ENCODE measurements around the gene KCNK10. TPM values are rescaled to one million over a fixed set of nuclear protein-coding genes. Genes with fewer than 3 reads are reported as not detected.

Gene KCNK10
- polyA plus RNA-seq, 3 donors = 0.18 to 0.50 (median 0.28) TPM

GRCh38 chr14:88321692-88322503 lies 1.2 kb downstream of the KCNK10 start:
- no peak for DNase-seq

- no peak for DNase-seq
These were observed 4.7 kb downstream of the KCNK10 start for GRCh38 chr14:88318406-88318805.

DNA sequence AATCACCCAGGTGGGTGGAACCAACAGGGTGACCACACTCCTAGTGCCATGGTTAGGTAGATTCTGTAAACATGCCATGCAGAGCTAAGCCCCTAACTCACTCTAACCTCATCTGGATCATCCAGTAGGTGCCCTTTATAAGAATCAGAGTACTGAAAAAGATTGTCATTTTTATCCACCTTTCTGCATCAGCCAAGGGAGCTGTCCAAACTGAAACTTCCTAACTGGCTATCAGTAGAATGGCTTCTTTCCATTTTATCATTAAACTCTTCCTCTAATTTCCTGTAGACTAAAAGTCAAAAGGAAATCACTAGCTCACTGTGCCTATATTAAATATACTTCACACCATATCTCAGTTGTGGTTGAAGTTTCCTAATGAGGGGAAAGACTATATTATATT lies 6.5 kb downstream of the KCNK10 start:
- no peak for DNase-seq

DNA sequence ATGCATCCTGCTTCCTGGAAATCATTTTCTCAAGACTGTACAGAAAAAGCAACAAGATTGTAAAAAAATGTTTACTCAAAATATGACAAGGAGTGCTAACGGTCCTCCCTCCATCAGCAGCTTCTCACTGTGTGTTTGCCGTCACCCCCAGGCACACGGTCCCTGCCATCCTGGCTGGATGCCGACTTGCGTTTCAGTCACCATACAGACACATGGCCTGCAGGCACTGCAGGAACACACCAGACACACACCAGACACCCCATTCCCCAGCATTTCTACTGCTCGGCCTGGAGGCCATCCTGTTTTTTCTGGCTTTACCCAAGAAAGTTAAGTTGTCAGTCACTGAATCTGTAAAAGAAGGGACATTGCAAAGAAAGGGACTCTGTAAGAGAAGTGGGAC lies 10.8 kb downstream of the KCNK10 start:
- no peak for DNase-seq

GRCh38 chr14:88311780-88312179 lies 11.3 kb downstream of the KCNK10 start:
- no peak for DNase-seq

GRCh38 chr14:88310449-88310848 lies 12.6 kb downstream of the KCNK10 start:
- no peak for DNase-seq

GRCh38 chr14:88310021-88310420 lies 13.0 kb downstream of the KCNK10 start:
- no peak for DNase-seq

DNA sequence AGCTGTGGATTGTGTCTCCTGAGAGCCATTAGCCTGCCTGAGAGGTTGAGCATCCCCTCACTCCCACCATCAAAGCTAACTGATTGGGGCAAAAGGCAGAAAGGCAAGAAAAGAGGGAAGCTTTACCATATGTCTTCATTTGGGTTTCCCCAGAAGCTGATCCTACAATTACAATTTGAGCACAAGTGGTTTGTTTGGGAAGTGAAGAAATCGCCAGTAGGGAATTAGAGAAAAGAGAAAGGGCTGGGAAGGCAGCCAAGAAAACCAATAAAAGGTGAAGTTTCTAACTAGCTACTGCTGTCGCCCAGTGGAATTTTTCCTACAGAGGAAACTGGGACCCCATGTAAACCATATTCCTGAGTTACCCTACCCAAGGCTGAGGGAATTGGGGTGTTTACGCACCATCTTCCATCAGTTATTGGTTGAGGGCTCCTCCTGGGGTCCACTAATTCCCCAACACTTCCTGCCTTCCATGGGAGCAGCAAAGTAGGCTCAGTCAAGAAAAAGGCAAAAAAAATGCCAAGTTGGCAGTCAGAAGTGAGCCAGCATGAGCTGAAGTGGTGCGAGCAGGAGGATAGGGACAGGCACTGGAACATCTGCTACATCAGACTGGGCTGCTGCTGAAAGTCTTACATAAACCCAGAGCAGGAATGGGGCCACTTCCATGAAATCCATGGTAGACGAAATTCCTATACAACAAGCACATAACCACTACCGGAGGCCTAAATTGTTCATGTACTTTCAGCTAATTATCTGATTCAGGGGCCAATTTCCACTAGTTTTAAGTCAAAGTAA lies 17.3 kb downstream of the KCNK10 start:
- DNase-seq = no peak

- no peak for DNase-seq
These were observed 20.0 kb downstream of the KCNK10 start for GRCh38 chr14:88303041-88303440.

GRCh38 chr14:88301381-88301780 lies 21.7 kb downstream of the KCNK10 start:
- DNase-seq = no peak

- no peak for DNase-seq
These were observed 22.3 kb downstream of the KCNK10 start for GRCh38 chr14:88300817-88301216.

GRCh38 chr14:88299865-88300530 lies 23.1 kb downstream of the KCNK10 start:
- DNase-seq = no peak

DNA sequence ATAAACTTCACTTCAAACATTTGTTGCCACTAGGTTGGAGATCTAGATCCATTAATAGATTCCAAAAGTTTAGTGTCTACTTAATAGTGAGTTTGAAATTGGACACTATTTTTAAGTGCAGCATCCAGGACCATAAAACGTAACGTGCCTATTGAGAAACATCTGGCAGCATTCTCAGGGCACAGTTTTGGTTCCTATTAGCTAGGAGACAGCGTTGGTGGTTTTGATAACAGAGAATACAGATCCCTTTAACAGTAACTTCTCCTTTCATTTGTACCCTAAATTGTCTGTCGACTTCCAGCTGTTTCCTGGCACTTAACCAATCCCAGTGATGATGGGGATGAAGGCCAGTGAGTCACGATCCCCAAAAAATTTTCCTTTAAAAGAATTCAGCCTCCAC lies 25.8 kb downstream of the KCNK10 start:
- DNase-seq = no peak

DNA sequence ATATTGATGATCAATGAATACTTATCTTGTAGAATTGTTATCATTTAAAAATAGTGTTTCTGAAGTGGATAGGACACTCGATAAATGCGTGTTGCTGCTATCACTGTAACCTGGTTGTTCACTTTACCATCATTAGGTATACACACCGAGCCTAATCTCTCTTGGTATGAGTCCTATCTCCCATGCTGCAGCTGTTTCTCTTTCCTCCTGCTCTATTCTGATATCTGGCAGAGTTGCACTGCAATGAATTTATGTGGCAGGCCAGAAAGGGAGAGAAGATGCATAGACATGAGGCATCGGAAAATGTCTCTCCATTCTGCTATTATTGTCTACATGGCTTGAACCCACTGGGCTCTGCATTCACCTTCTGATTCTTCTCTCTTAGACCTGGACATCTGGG lies 26.7 kb downstream of the KCNK10 start:
- DNase-seq = no peak

DNA sequence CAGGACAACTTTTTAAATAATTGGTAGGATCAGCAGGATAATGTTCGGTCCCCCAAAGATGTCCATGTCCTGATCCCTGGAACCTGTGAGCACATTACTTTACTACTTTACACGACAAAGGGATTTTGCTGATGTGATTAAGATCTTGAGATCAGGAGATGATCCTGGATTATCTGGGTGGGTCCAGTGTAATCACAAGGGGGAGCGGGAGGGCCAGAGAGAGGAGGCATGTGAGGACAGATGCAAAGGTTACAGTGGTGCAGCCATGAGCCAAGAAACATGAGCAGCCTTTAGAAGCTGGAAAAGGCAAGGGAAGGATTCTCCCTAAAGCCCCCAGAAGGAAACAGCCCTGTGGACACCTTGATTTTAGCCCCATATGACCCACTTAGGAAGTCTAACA lies 33.1 kb downstream of the KCNK10 start:
- no peak for DNase-seq

DNA sequence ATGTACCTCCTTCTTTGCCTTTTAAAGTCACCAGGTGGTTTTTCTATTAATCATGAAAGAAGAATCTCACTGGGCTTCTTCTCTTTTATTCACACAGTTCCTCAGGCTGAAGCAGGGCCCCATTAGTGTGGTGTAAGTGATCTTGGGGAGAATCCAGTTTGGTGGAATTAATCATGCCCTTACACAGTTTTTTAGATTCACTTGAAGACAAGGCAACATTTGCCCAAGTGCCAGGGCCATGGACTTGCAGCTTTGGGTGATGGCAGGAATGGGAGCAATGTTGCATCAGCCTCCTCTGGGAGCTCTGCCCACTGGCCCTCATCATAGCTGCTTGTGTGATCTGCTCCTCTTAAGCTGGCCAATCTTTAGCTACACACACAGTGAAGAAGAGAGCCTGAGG lies 33.8 kb downstream of the KCNK10 start:
- no peak for DNase-seq

DNA sequence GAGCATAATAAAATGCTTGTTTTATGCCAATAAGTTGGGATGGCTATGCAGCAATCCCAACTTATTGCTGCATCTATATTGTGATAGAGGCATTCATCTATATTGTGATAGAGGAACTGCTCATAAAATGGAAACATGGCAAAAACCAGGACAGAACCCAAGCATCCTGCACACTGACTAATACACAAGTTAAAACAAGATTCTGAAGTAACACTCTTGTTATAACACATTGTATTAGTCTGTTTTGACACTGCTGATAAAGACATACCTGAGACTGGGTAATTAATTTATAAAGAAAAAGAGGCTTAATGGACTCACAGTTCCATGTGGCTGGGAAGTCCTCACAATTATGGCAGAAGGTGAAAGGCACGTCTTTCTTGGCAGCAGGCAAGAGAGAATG lies 36.8 kb downstream of the KCNK10 start:
- DNase-seq = no peak

GRCh38 chr14:88281447-88281846 lies 41.6 kb downstream of the KCNK10 start:
- no peak for DNase-seq

GRCh38 chr14:88276923-88277596 lies 46.0 kb downstream of the KCNK10 start:
- DNase-seq = no peak

DNA sequence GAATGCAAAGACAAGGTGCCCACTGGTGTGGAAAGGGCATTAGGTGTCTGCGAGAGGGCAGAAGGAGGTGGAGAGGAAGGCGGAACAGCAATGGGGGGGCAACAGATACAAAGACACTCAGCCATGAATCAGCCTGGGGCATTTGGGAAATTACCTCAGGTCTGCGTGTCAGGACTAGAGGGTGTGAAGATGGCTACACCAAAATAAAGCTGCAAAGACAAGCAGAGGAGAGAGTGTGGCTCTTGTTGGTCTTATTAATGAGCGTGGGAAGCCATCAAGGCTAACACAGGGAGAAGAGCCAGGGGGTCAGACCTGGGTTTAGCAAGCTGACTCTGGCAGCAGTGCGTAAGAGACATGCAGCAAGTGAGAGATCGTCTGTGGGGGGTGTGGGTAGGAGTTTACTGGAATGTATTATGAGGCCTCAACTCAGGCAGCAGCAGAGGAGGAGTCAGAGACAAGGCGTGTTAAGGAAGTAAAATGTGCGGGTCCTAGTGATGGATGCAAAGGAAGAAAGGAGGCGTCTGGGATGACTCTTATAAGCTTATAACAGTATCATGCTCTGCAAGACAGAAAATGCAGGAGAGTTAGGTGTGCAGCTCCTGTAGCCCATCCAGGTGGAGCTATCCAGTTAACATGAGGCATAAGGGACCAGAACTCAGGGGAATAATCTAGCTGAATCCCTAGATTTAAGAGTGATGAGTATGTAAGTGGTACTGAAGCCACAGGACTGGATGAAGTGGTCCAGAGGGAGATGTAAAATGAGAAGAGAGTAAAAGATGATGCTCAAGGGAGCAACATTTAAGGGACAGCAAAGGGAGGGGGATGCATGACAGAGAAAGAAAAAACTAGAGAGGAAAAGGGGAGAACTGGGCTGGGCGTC lies 50.4 kb downstream of the KCNK10 start:
- no peak for DNase-seq

DNA sequence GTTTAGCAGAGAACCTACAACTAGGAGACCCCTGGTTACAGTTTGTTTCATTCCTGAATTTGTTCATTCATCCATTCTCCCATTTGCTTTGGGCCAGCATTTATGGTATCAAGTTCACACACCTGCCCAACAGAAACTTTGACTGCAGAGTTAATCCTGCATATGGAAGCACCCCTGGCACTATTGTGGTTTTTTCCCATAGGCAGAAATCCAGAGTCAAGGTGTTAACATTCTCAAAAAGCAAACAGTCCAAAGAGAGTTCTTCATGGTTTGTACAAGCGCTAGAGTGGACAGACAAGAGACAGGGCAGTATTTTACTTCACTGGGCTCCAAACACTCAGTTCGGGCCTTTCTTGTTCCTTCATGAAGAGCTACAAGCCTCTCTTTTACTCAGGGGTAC lies 51.9 kb downstream of the KCNK10 start:
- no peak for DNase-seq
